Liver (tissue), 9 donors: ENCODE results near the gene HIBADH. TPM values are rescaled to one million over a fixed set of nuclear protein-coding genes. Genes with fewer than 3 reads are reported as not detected.

Experiments
- DNase-seq: peaks from one replicate; pipeline ENCODE4 v3.0.0-alpha.2; 2017; ENCODE audit warnings: low spot score
- H3K27ac ChIP-seq, 2 donors: one replicate each; pipeline ENCODE4 v1.7.0; 2013; ENCODE audit warnings: inconsistent platforms in 2 of 2, low read length in 2 of 2, control low read depth in 1 of 2, low read depth in 1 of 2, mild to moderate bottlenecking in 1 of 2
- H3K27me3 ChIP-seq, 4 donors: one replicate each; pipeline versions ENCODE4 v1.6.1 to v1.7.0; 2013; ENCODE audit warnings: low read length in 3 of 4, inconsistent platforms in 1 of 4, mild to moderate bottlenecking in 1 of 4, moderate library complexity in 1 of 4; ENCODE audit not compliant: control insufficient read depth in 4 of 4, insufficient read depth in 4 of 4
- H3K36me3 ChIP-seq, 4 donors: one replicate each; pipeline versions ENCODE4 v1.6.1 to v1.7.0; 2013; ENCODE audit warnings: low read length in 3 of 4, mild to moderate bottlenecking in 3 of 4, low read depth in 1 of 4, moderate library complexity in 1 of 4; ENCODE audit not compliant: control insufficient read depth in 4 of 4, insufficient read depth in 3 of 4
- H3K4me1 ChIP-seq, 4 donors: one replicate each; pipeline versions ENCODE4 v1.6.1 to v1.7.0; 2013; ENCODE audit warnings: low read length in 3 of 4, mild to moderate bottlenecking in 3 of 4, moderate library complexity in 1 of 4; ENCODE audit not compliant: control insufficient read depth in 4 of 4, insufficient read depth in 4 of 4
- H3K4me3 ChIP-seq, 3 donors: one replicate each; pipeline versions ENCODE4 v1.6.1 to v1.7.0; 2013; ENCODE audit warnings: low read length in 3 of 3, control low read depth in 1 of 3, low read depth in 1 of 3, mild to moderate bottlenecking in 1 of 3
- H3K9ac ChIP-seq, 2 donors: one replicate each; pipeline ENCODE4 v1.7.0; 2013; ENCODE audit warnings: low read length in 2 of 2, mild to moderate bottlenecking in 2 of 2, moderate library complexity in 2 of 2, control low read depth in 1 of 2, low read depth in 1 of 2
- H3K9me3 ChIP-seq, 4 donors: one replicate each; pipeline versions ENCODE4 v1.6.1 to v1.7.0; 2013; ENCODE audit warnings: low read length in 3 of 4; ENCODE audit not compliant: control insufficient read depth in 4 of 4
- EGR1 ChIP-seq, 2 donors: IDR thresholded peaks; 2 replicates each; pipeline ENCODE4 v1.6.1; 2016 to 2018; ENCODE audit warnings: antibody characterized with exemption in 2 of 2, low read depth in 2 of 2
- FOXA1 ChIP-seq: IDR thresholded peaks from 2 replicates; pipeline ENCODE4 v1.6.1; 2016; ENCODE audit warnings: antibody characterized with exemption
- FOXA2 ChIP-seq: IDR thresholded peaks from 2 replicates; pipeline ENCODE4 v1.6.1; 2016; ENCODE audit warnings: antibody characterized with exemption
- GABPA ChIP-seq, 2 donors: IDR thresholded peaks in 1 of 2; conservative IDR thresholded peaks in 1 of 2; 2 replicates each; pipeline ENCODE4 v1.6.1; 2016; ENCODE audit warnings: antibody characterized with exemption in 2 of 2, mild to moderate bottlenecking in 1 of 2, moderate library complexity in 1 of 2
- HNF4A ChIP-seq, 2 donors: conservative IDR thresholded peaks; 2 replicates each; pipeline ENCODE4 v1.6.1; 2016; ENCODE audit warnings: antibody characterized with exemption in 2 of 2, mild to moderate bottlenecking in 2 of 2
- HNF4G ChIP-seq: IDR thresholded peaks from 2 replicates; pipeline ENCODE4 v1.6.1; 2016; ENCODE audit warnings: antibody characterized with exemption
- JUND ChIP-seq, 2 donors: IDR thresholded peaks; 2 replicates each; pipeline ENCODE4 v1.6.1; 2016; ENCODE audit warnings: antibody characterized with exemption in 2 of 2
- NR2F2 ChIP-seq: IDR thresholded peaks from 2 replicates; pipeline ENCODE4 v1.6.1; 2016; ENCODE audit warnings: antibody characterized with exemption
- RAD21 ChIP-seq, 2 donors: IDR thresholded peaks; 2 replicates each; pipeline ENCODE4 v1.6.1; 2016; ENCODE audit warnings: antibody characterized with exemption in 2 of 2, mild to moderate bottlenecking in 2 of 2
- RXRA ChIP-seq, 2 donors: IDR thresholded peaks; 2 replicates each; pipeline ENCODE4 v1.6.1; 2017 to 2018; ENCODE audit warnings: antibody characterized with exemption in 2 of 2, mild to moderate bottlenecking in 1 of 2
- SP1 ChIP-seq: IDR thresholded peaks from 2 replicates; pipeline ENCODE4 v1.6.1; 2018; ENCODE audit warnings: antibody characterized with exemption, mild to moderate bottlenecking
- TAF1 ChIP-seq: conservative IDR thresholded peaks from 2 replicates; pipeline ENCODE4 v1.6.1; 2016; ENCODE audit warnings: antibody characterized with exemption, mild to moderate bottlenecking
- YY1 ChIP-seq: IDR thresholded peaks from 2 replicates; pipeline ENCODE4 v1.6.1; 2016; ENCODE audit warnings: antibody characterized with exemption, mild to moderate bottlenecking
- WGBS: extraction: QIAGEN DNeasy Blood & Tissue Kit; methylation state at CpG from one replicate; pipeline ENCODE4 v1.1.7; 2013; 5-methylcytosine and 5-hydroxymethylcytosine counted together
- polyA plus RNA-seq, 2 donors: library from polyadenylated mRNA; stranded (reverse) in 1 of 2; unstranded in 1 of 2; fragments of 200-250 nt in 1 of 2; fragments of >200 nt in 1 of 2; fragmentation: Nextera tagmentation in 1 of 2; extraction: Ambion mirVana in 1 of 2; gene quantifications; one replicate each; pipeline versions ENCODE4 v1.2.1 to v1.2.3, GENCODE V29; 2013 to 2015
- total RNA-seq, 2 donors: library from RNA; depleted of rRNA; stranded (reverse); fragments of >200 nt; gene quantifications; one replicate each; pipeline ENCODE4 v1.2.3, GENCODE V29; 2014
- TF ChIP-seq, protein P1 (sequence below): fragments of 150-350 bp; IDR thresholded peaks from 2 replicates; pipeline ENCODE4 v1.5.1; 2017; ENCODE audit warnings: improper control_type of control experiment, low read depth, low read length; ENCODE audit not compliant: missing input control
- TF ChIP-seq, protein P2 (sequence below): IDR thresholded peaks from 2 replicates; pipeline ENCODE4 v1.6.1; 2016; ENCODE audit warnings: antibody characterized with exemption
- TF ChIP-seq, protein P3 (sequence below): IDR thresholded peaks from 2 replicates; pipeline ENCODE4 v1.6.1; 2016; ENCODE audit warnings: antibody characterized with exemption
- TF ChIP-seq, protein P4 (sequence below): IDR thresholded peaks from 2 replicates; pipeline ENCODE4 v1.6.1; 2016; ENCODE audit warnings: antibody characterized with exemption, mild to moderate bottlenecking
- TF ChIP-seq, protein P5 (sequence below): IDR thresholded peaks from 2 replicates; pipeline ENCODE4 v1.6.1; 2016; ENCODE audit warnings: antibody characterized with exemption
- donor health status: healthy.
- donor health status: healthy.
- donor health status: healthy.
- donor health status: healthy.
- donor health status: healthy.

HIBADH gene
- total and polyA plus RNA-seq, 4 donors, result 27.7 to 78.9 (median 58.2) TPM

DNA sequence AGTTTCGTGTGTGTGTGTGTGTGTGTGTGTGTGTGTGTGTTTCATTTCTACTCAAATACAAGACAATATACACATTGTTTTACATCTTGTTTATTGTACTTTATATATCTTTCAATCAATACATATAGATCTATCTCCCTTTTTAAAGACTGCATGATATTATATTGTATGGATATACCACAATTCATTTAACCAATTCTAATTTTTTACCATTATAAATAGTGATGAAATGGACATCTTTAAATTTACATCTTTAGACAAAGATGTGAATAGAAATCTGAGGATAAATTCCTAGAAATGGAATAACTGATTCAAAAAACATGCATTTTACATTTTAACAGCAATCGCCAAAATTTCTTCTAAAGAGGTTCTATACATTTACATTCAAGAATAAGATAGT is 23.2 kb upstream of the HIBADH start:
- Histone ChIP-seq H3K4me3 (no peak overlapping the region), H3K4me1 (no peaks in the 10 kb centered on the region), H3K27ac (no peak overlapping the region), H3K9ac (no peak overlapping the region), H3K9me3 (no peaks in the 10 kb centered on the region), H3K27me3 (no peaks in the 10 kb centered on the region), H3K36me3 (no peaks in the 10 kb centered on the region)
- DNase-seq, result no peak
- WGBS, result 71% methylated on average over 2 of the region's 2 CpGs
- TF ChIP-seq RXRA (IDR thresholded peaks at IDR 0.05), result no peak
- no peak for TF ChIP-seq NR2F2

DNA sequence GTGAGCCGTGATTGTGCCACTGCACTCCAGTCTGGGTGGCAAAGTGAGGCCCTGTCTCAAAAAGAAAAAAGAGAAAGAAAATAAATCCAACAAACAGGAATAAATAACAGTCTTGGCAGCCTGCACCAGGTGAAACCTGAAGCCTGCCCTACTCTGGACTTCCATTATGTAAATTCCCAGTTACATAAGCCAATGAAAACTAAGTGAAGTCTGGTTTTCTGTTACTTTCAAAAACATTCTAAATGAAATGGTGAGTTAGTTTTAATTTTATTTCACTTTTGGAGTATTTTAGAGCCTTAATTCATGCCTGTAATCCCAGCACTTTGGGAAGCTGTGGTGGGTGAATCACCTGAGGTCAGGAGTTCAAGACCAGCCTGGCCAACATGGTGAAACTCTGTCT is 22.5 kb upstream of the HIBADH start:
- Histone ChIP-seq H3K27me3 (no peaks in the 10 kb centered on the region), H3K9me3 (no peaks in the 10 kb centered on the region), H3K4me3 (no peak overlapping the region), H3K9ac (no peak overlapping the region), H3K36me3 (no peaks in the 10 kb centered on the region), H3K4me1 (no peaks in the 10 kb centered on the region), H3K27ac (no peak overlapping the region)
- TF ChIP-seq, protein P1, sequence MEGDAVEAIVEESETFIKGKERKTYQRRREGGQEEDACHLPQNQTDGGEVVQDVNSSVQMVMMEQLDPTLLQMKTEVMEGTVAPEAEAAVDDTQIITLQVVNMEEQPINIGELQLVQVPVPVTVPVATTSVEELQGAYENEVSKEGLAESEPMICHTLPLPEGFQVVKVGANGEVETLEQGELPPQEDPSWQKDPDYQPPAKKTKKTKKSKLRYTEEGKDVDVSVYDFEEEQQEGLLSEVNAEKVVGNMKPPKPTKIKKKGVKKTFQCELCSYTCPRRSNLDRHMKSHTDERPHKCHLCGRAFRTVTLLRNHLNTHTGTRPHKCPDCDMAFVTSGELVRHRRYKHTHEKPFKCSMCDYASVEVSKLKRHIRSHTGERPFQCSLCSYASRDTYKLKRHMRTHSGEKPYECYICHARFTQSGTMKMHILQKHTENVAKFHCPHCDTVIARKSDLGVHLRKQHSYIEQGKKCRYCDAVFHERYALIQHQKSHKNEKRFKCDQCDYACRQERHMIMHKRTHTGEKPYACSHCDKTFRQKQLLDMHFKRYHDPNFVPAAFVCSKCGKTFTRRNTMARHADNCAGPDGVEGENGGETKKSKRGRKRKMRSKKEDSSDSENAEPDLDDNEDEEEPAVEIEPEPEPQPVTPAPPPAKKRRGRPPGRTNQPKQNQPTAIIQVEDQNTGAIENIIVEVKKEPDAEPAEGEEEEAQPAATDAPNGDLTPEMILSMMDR, result no peak
- TF ChIP-seq NR2F2 (no peak), HNF4A (conservative IDR thresholded peaks at IDR 0.05) (no peak), GABPA (IDR thresholded peaks at IDR 0.05 in 1 of 2, conservative IDR thresholded peaks at IDR 0.05 in 1 of 2) (no peak), FOXA1 (no peak), HNF4G (no peak), SP1 (no peak), TAF1 (no peak), JUND (IDR thresholded peaks at IDR 0.05) (no peak), YY1 (no peak), FOXA2 (no peak), RAD21 (IDR thresholded peaks at IDR 0.05) (no peak), EGR1 (IDR thresholded peaks at IDR 0.05; ENCODE audit: low read depth in 2 of 2) (no peak), RXRA (IDR thresholded peaks at IDR 0.05) (no peak)
- TF ChIP-seq, protein P2, sequence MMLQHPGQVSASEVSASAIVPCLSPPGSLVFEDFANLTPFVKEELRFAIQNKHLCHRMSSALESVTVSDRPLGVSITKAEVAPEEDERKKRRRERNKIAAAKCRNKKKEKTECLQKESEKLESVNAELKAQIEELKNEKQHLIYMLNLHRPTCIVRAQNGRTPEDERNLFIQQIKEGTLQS, result no peak
- TF ChIP-seq, protein P3, sequence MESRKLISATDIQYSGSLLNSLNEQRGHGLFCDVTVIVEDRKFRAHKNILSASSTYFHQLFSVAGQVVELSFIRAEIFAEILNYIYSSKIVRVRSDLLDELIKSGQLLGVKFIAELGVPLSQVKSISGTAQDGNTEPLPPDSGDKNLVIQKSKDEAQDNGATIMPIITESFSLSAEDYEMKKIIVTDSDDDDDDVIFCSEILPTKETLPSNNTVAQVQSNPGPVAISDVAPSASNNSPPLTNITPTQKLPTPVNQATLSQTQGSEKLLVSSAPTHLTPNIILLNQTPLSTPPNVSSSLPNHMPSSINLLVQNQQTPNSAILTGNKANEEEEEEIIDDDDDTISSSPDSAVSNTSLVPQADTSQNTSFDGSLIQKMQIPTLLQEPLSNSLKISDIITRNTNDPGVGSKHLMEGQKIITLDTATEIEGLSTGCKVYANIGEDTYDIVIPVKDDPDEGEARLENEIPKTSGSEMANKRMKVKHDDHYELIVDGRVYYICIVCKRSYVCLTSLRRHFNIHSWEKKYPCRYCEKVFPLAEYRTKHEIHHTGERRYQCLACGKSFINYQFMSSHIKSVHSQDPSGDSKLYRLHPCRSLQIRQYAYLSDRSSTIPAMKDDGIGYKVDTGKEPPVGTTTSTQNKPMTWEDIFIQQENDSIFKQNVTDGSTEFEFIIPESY, result no peak
- TF ChIP-seq, protein P4, sequence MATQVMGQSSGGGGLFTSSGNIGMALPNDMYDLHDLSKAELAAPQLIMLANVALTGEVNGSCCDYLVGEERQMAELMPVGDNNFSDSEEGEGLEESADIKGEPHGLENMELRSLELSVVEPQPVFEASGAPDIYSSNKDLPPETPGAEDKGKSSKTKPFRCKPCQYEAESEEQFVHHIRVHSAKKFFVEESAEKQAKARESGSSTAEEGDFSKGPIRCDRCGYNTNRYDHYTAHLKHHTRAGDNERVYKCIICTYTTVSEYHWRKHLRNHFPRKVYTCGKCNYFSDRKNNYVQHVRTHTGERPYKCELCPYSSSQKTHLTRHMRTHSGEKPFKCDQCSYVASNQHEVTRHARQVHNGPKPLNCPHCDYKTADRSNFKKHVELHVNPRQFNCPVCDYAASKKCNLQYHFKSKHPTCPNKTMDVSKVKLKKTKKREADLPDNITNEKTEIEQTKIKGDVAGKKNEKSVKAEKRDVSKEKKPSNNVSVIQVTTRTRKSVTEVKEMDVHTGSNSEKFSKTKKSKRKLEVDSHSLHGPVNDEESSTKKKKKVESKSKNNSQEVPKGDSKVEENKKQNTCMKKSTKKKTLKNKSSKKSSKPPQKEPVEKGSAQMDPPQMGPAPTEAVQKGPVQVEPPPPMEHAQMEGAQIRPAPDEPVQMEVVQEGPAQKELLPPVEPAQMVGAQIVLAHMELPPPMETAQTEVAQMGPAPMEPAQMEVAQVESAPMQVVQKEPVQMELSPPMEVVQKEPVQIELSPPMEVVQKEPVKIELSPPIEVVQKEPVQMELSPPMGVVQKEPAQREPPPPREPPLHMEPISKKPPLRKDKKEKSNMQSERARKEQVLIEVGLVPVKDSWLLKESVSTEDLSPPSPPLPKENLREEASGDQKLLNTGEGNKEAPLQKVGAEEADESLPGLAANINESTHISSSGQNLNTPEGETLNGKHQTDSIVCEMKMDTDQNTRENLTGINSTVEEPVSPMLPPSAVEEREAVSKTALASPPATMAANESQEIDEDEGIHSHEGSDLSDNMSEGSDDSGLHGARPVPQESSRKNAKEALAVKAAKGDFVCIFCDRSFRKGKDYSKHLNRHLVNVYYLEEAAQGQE, result no peak
- TF ChIP-seq, protein P5, sequence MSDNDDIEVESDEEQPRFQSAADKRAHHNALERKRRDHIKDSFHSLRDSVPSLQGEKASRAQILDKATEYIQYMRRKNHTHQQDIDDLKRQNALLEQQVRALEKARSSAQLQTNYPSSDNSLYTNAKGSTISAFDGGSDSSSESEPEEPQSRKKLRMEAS, result no peak
- no peak for DNase-seq
- WGBS, result 98% methylated on average over 1 of the region's 1 CpG
